Measurements from ENCODE around the gene DPYSL5.

- TF ChIP-seq CTCF (IDR thresholded peaks at IDR 0.05): no peak
- no peak for TF ChIP-seq POLR2A (IDR thresholded peaks at IDR 0.05)
These were observed 25.5 kb downstream of the DPYSL5 start for GRCh38 chr2:26873286-26873983.

All from right lobe of liver (tissue), 4 donors.